OCI-LY7 (cell line): ENCODE measurements around the gene C1orf159.

Experiments used
- EZH2phosphoT487 ChIP-seq: fragments of 200-600 bp; sonication (generic); IDR thresholded peaks from 2 replicates; pipeline ENCODE4 v1.6.1; 2018; ENCODE audit warnings: low read depth, borderline replicate concordance, mild to moderate bottlenecking, mixed run types, antibody characterized with exemption, low read length, moderate library complexity, mixed read lengths
- TF ChIP-seq, protein P1 (sequence below): fragments of 200-600 bp; sonication (generic); conservative IDR thresholded peaks from 2 replicates; pipeline ENCODE4 v1.5.1; 2014; ENCODE audit warnings: mild to moderate bottlenecking, antibody characterized with exemption, low read length, moderate library complexity, mixed read lengths

DNA sequence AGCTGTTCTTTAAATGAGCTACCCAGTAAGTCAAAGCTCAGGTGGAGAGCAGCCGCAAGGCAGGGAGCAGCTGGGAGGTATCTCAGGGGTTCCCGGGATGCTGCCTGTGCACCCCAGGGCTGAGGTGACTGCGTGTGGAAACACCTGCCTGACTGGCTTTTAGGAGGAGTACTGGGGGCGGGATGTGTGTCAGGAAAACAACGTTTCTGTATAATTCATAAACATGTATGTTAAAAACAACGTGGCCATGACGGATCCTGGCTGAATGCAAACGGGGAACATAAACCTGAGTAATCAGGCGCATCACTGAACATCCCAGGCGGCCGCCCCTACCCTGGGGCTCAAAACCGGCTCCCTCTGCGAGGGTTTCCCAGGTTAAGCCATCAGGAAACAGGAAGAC lies 1.5 kb downstream of the C1orf159 start:
- TF ChIP-seq, protein P1, sequence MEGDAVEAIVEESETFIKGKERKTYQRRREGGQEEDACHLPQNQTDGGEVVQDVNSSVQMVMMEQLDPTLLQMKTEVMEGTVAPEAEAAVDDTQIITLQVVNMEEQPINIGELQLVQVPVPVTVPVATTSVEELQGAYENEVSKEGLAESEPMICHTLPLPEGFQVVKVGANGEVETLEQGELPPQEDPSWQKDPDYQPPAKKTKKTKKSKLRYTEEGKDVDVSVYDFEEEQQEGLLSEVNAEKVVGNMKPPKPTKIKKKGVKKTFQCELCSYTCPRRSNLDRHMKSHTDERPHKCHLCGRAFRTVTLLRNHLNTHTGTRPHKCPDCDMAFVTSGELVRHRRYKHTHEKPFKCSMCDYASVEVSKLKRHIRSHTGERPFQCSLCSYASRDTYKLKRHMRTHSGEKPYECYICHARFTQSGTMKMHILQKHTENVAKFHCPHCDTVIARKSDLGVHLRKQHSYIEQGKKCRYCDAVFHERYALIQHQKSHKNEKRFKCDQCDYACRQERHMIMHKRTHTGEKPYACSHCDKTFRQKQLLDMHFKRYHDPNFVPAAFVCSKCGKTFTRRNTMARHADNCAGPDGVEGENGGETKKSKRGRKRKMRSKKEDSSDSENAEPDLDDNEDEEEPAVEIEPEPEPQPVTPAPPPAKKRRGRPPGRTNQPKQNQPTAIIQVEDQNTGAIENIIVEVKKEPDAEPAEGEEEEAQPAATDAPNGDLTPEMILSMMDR = no peak
- TF ChIP-seq EZH2phosphoT487 = no peak
